Glomerular endothelial cell (primary cell): ENCODE results near the gene SARDH. TPM values are rescaled to one million over a fixed set of nuclear protein-coding genes. Genes with fewer than 3 reads are reported as not detected.

Experiments
- DNase-seq: peaks from one replicate; pipeline ENCODE4 v3.0.0-alpha.2; 2011; ENCODE audit warnings: low read depth, low spot score; ENCODE audit errors: extremely low read depth
- total RNA-seq: library from RNA; depleted of rRNA; stranded (reverse); fragments of >200 nt; gene quantifications from 2 replicates; pipeline ENCODE4 v1.2.3, GENCODE V29; 2015

The SARDH gene
- total RNA-seq, 1 donor from 2014 or later, result 1.3 TPM

DNA sequence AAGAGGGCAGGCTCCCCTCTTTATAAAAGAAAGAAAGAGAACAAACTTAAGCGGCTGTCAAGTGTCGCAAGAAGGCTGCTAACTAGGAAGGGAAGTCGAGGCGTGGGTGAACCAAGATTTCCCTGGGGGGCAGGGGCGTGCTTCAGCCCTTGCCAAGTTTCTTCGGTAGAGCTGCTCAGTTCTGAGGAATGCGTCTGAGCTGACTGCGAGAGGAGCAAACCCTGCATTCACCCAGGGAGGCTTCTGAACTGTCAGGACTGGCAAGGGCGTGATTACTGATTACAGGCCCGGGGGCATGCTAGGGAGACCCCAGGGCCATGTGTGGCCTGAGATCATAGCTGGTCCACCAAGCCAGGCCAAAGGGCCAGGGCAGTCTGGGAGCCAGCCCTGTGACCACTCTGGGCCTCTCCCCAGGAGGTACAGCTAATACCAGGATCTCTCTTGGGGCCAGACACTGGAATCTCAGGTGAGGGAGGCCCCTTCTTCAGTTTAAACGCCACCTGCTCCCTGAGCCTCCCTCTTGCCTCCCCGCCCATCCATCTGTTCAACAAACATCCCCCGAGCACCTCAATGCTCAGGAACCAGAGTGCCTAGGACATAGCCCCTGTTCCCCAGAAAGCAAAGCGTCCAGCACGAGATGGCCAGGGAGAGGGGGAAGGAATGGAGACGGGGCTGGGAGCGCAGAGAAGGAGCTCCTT lies 30.9 kb downstream of the SARDH start:
- no peak for DNase-seq

DNA sequence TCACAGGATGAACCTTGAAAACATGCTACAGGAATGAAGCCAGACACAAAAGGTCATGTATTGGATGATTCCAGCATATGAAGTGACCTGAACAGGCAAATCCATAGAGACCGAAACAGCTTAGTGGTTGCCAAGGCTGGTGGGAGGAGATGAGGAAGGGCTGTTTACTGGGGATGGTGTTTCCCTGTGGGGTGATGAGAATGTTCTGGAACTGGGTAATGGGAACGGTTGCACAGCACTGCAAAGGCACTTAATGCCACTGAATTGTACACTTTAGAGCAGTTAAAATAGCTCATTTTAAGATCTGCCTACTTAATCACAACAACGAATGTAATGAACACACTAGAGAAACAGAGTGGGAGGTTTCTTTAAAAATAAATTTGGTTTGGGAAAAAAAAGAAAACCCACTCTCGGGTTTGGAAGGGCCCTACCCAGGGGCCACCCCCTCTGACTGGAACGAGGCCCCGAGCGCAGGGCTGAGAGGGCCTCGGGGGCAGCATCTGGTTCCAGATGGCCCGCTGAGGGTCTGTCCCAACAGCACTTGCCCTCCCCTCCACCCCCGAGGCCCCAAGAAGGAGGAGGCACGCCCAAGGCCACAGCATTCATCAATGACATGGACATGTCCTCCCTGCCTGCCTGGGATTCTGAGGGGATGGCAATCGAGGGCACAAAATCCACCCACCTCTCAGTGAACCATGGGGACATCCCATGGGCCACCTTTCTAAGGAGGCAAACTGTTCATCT lies 31.7 kb downstream of the SARDH start:
- DNase-seq, result no peak

GRCh38 chr9:133705576-133705975 lies 32.6 kb downstream of the SARDH start:
- DNase-seq, result no peak

- DNase-seq, result no peak
Observed at GRCh38 chr9:133704711-133705181, 33.4 kb downstream of the SARDH start.

DNA sequence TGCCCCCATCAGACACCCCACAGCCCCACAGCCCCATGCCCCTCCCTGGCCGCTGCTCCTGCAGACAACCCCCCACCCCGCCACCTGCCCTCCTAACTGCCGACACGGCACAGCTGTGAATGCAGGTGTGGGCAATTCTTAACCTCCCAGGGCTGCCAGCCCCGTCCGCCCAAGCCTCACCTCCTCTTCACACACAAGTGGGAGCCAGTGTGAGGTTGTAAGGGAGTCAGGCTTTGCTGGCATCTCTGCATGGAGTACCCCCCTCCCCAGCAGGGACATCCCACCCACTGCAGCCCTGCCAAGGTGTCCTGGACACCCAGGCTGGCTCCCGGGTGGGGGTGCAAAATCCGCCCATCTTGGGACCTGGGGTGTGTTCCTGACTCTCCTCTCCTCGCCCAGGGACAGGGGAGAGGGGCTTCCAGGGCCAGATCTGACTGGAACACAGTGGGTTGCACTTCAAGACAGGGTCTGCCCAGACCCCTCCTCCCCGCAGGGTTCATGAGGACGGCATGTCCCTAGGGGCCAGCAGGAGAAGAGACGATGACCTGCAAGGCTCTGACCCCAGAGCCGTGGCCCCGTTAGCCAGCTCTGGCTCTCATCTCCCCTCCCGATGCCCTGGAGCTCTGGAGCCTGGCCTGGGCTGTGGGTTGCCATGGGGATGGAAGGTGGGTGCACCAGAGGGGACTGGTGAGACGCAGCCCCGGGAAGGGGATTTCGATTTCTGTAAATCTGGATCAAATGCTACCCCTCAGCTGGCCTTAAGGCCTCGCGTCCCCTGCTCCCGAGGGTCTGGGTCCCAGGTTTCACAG lies 34.4 kb downstream of the SARDH start:
- DNase-seq, result no peak

- DNase-seq, result no peak
Observed at GRCh38 chr9:133702798-133703590, 35.2 kb downstream of the SARDH start.

GRCh38 chr9:133701981-133702797 lies 36.0 kb downstream of the SARDH start:
- DNase-seq, result no peak

DNA sequence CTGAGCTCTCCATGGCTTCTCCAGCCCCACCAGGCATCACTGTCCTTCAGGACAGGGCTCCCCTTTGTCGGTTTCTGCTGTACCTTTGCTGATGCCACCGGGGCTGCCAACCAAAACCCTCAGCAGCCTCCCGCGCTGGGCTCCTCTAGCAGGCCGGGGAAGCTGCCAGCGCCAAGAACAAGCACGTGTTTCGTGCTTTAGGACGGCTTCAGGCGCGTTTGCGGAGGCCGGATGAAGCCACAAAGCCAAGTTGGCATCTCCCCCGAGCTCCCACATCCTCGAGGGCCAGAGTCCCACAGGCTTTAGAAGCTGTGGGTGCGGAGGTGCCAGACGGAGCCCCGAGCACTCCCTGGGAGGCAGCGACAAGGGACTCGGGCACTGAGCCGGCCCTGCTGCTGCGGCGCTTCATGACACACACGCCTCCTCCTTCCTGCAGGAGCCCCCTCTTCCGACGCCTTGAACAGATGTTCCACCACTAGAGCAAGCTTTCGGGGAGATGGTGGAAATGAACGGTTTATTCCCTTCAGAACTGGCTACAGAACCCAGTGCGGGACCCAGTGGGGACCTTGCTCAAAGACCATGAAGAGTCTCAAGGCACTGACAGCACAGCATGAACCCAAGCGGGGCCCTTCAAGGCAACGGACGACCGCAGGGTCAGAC lies 36.7 kb downstream of the SARDH start:
- DNase-seq, result no peak

GRCh38 chr9:133700819-133701320 lies 37.3 kb downstream of the SARDH start:
- DNase-seq, result no peak

- no peak for DNase-seq
Observed at GRCh38 chr9:133699546-133699945, 38.6 kb downstream of the SARDH start.

DNA sequence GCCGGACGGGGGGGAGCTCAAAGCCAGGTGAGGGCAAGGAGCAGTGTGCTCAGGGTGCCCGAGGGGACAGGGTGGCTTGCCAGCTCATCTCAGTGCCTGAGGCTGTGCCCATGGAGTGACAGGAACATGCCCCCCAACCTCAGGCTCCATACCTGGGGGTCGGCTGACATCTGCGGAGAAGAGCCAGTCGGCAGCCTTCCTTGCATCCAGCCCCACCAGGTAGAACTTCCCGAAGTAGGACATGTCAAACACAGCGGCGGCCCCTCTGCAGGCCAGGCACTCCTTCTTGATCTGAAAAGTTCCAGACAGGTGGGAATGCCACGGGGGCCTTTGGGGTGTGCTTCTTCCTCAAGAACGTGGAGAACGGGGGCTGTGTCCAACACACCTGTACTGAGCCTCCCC lies 42.1 kb downstream of the SARDH start:
- DNase-seq, result no peak

- DNase-seq, result no peak
Observed at GRCh38 chr9:133694686-133695085, 43.5 kb downstream of the SARDH start.

DNA sequence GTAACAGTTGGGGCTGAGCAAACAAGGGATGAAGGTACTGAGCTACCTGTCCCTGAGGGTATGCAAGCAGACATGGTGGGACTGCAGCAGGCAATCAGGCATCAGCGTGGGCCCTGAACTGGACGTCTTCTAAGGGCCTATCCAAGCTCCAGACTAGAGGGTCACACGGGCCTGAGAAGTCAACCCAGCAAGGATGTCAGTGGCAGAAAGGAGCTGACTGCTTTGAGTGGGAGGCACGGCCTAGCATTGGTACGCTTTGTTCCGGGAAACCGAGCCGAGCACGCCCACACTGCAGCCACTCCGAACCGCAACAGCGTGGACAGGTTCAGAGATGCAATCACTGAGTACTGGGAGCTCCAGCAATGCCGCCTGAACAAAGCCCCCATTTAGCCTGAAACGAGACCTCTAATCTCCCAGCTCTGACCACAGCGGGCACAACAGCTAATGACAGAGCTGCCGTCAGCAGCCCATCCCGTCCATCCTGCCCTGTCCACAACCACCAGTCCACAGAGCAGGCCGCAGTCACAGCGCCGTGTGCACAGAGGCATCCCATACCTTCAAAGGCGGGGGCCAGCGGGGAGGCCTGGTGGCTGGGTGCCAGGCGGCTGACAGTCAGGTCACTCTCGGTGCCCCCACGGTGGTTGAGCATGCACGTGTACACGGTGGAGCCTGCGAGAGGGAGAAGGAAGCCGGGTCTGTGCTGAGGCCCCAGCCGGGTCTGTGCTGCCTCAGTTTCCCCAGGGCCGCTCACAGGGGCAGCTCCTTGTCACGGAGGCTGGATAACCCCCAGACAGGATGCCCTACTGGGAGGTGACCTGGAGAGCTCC lies 44.2 kb downstream of the SARDH start:
- DNase-seq, result no peak

DNA sequence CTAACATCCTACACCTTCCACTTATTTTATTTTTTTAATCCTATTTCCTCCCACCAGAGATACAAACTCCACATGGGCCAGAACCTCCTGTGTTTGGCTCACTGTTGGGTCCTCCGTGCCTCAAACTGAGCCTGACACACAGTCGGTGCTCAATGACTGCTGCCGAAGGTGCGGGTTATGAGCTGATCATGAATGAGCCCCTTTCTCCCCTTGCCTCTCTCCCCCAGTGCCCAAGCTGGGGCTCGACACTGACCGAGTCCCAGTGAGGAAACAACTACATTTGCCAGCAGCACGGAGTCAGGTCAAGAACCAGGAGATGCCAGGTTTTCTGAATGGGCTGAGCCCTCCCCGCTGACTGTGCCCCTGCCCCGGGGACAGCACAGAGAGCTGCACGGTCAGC lies 45.0 kb downstream of the SARDH start:
- DNase-seq, result no peak

DNA sequence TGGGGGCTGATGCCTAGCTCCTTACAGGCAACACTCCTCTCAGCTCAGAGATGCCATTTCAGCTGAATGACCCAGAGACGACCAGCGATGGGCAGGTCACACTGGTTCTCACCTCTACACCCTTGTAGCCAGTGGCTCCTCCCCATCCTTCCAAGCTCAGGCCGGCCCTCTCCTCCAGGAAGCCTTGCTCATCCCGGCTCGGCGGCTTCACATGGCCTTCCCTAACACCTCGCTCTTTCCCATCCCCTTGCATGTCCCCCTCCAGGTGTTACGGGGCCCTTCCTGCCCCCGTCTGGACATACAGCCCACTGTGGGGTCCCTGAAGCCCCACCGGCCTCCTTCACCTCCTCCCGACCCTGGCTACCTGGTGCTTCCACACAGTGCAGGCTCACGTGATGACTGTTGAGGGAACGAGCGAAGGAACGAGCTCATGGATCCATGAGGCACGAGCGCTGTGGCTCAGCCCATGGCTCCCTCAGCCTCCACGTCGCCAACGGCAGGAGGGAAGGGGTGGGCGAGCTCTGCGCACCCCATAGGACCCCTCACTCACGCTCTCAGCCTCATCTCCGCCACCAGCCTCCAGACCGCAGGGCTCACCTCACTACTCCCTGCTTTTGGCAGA lies 45.7 kb downstream of the SARDH start:
- no peak for DNase-seq

DNA sequence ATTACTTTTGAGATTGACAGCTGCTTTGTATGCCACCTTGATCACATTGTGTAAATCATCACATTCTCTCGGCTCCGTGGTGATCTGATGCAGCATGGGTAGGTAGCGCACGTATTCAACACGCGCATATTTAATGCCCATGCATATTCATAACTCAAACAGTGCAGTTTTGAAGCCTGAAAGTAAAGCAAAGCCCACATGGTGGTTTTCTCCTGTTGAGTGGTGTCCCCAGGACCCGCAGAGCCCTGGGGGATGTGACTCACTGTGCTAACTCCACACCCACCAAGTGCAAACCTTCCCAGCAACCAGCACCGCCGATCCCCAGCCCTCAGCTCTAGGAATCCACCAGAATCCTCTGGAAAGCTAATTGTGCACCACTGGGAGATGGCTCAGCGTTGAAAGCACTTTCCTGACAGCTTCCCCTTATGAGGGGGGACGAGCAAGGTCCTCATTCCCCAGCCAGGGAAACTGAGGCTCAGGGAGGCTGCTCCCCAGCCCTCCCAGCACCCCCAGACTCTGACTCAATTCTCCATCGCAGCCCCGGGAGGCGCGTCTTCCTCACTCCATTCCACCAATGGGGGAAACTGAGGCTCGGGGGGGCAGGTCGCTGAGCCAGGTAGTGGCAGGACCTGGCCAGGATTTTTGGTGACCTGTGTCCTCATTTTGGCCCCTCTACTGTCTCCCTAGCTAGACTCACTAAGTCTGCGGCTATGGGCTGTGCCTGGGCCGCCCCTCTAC lies 46.4 kb downstream of the SARDH start:
- DNase-seq, result no peak

DNA sequence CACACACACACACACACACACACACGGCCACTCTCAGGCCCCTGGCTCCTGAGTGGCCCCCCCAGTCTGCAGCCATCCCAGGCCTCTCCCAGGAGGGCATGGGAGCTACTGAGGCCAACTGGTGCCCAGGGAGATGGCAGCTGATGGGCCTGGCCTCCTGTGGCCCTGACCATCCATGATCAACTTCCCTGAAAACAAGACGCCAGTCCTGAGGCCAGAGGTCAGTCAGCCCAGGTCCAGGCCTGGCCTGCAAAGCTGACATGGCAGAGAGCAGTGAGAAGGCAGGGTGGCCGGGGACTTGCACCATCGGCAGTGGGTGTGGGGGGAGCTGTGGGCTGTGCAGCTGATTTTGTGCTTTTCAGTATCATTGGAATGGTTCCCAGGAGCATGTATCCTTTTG lies 47.0 kb downstream of the SARDH start:
- no peak for DNase-seq
